CD4-positive, alpha-beta memory T cell (primary cell): ENCODE measurements around the gene KDELR1. TPM values are rescaled to one million over a fixed set of nuclear protein-coding genes. Genes with fewer than 3 reads are reported as not detected.

Source experiments
- CTCF ChIA-PET: fragments of 350-600 bp; sonication (Branson Sonifier 250); formaldehyde crosslinking; loops from one replicate; lab custom pipeline; 2021; ENCODE audit warnings: inconsistent platforms; ENCODE audit not compliant: partially characterized antibody; lab: Charles Lee
- POLR2A ChIA-PET: fragments of 350-600 bp; sonication (Branson Sonifier 250); formaldehyde crosslinking; loops from one replicate; lab custom pipeline; 2021; ENCODE audit not compliant: partially characterized antibody; lab: Charles Lee
- DNase-seq, 5 donors: peaks; one replicate each; pipeline versions ENCODE4 v3.0.0 to v3.0.0-alpha.2; 2020 to 2022; ENCODE audit warnings: mixed read lengths in 1 of 5
- H3K27ac ChIP-seq: one replicate; pipeline ENCODE4 v1.7.0; 2013; ENCODE audit warnings: low read depth, low read length
- H3K27me3 ChIP-seq: 2 replicates; pipeline ENCODE4 v1.7.0; 2013; ENCODE audit warnings: mild to moderate bottlenecking, low read length, moderate library complexity; ENCODE audit not compliant: insufficient read depth
- H3K36me3 ChIP-seq: 2 replicates; pipeline ENCODE4 v1.7.0; 2013; ENCODE audit warnings: mild to moderate bottlenecking, low read length, moderate library complexity; ENCODE audit not compliant: insufficient read depth
- H3K4me1 ChIP-seq: 2 replicates; pipeline ENCODE4 v1.7.0; 2013; ENCODE audit warnings: mild to moderate bottlenecking, low read length, moderate library complexity; ENCODE audit not compliant: insufficient read depth
- H3K4me3 ChIP-seq, 2 donors: one replicate each; pipeline ENCODE4 v1.7.0; 2013; ENCODE audit warnings: low read length in 2 of 2, mild to moderate bottlenecking in 1 of 2
- H3K9me3 ChIP-seq, 2 donors: one replicate each; pipeline ENCODE4 v1.7.0; 2013; ENCODE audit warnings: low read length in 2 of 2, control low read depth in 1 of 2; ENCODE audit not compliant: control insufficient read depth in 1 of 2
- H3K27ac Mint-ChIP-seq, 7 donors: one replicate each; pipeline ENCODE4 v1.8.0; 2020 to 2021; ENCODE audit warnings: mixed read lengths in 7 of 7, mild to moderate bottlenecking in 6 of 7, inconsistent platforms in 3 of 7, moderate library complexity in 3 of 7
- H3K27me3 Mint-ChIP-seq, 2 donors: one replicate each; pipeline ENCODE4 v1.8.0; 2020 to 2021; ENCODE audit warnings: mixed read lengths in 2 of 2
- H3K36me3 Mint-ChIP-seq, 2 donors: one replicate each; pipeline ENCODE4 v1.8.0; 2020 to 2021; ENCODE audit warnings: mixed read lengths in 2 of 2, inconsistent platforms in 1 of 2, mild to moderate bottlenecking in 1 of 2
- H3K4me1 Mint-ChIP-seq, 4 donors: one replicate each; pipeline ENCODE4 v1.8.0; 2020 to 2021; ENCODE audit warnings: mixed read lengths in 4 of 4, mild to moderate bottlenecking in 1 of 4
- H3K4me3 Mint-ChIP-seq, 8 donors: one replicate each; pipeline ENCODE4 v1.8.0; 2020 to 2021; ENCODE audit warnings: mixed read lengths in 8 of 8, mild to moderate bottlenecking in 7 of 8, moderate library complexity in 6 of 8, inconsistent platforms in 3 of 8
- H3K9me3 Mint-ChIP-seq, 8 donors: one replicate each; pipeline ENCODE4 v1.8.0; 2020 to 2021; ENCODE audit warnings: mixed read lengths in 8 of 8, mild to moderate bottlenecking in 5 of 8, inconsistent platforms in 3 of 8, moderate library complexity in 1 of 8
- intact Hi-C: fragments of 100-400 bp; cut with micrococcal nuclease; formaldehyde crosslinking; loops from one replicate; pipeline ENCODE4 v1.15.1; 2023
- polyA plus RNA-seq, 2 donors: library from polyadenylated mRNA; unstranded; fragments of 300-500 nt; fragmentation: Illumina TruSeq; gene quantifications; one replicate each; pipeline ENCODE4 v1.2.3, GENCODE V29; 2021
- total RNA-seq, 2 experiments: library from RNA; stranded (reverse); gene quantifications; one replicate each; pipeline ENCODE4 v1.2.3, GENCODE V29; 2021

KDELR1 gene
- total and polyA plus RNA-seq, 4 experiments from 2014 or later = 17.7 to 63.2 (median 43.8) TPM

- no peaks in the 10 kb centered on the region for H3K27me3 ChIP-seq
- H3K27ac Mint-ChIP-seq = no peak overlapping the region
- no peaks in the 10 kb centered on the region for H3K36me3 ChIP-seq
- H3K9me3 ChIP-seq = no peaks in the 10 kb centered on the region
- peaks cover 4 to 12% (median 8%) of the 10 kb centered on the region in 4 donors for H3K4me1 Mint-ChIP-seq
- H3K4me3 ChIP-seq = no peak overlapping the region
- intact Hi-C loops = no loop called here
- DNase-seq = no peak
- H3K27ac ChIP-seq = no peak overlapping the region
- ChIA-PET POLR2A (interaction anchor here (0.9 kb wide), 1 partner anchor 11 kb away, joined by 3 read pairs; no protein-coding TSS in a partner anchor), CTCF (interaction anchor here (1.2 kb wide), 1 partner anchor 15 kb away, joined by 8 read pairs; the partner anchor contains the start of gene KDELR1)
- H3K9me3 Mint-ChIP-seq = peaks cover 0 to 2% (median 0%) of the 10 kb centered on the region in 8 donors
- H3K27me3 Mint-ChIP-seq = peaks cover 4 to 7% of the 10 kb centered on the region in 2 donors
- H3K4me1 ChIP-seq = no peaks in the 10 kb centered on the region
- no peak overlapping the region for H3K4me3 Mint-ChIP-seq
- no peaks in the 10 kb centered on the region for H3K36me3 Mint-ChIP-seq
Observed at GRCh38 chr19:48405850-48406249, 14.5 kb upstream of the KDELR1 start.

GRCh38 chr19:48405010-48405659, 13.8 kb upstream of the KDELR1 start:
- peaks cover 0 to 2% (median 0%) of the 10 kb centered on the region in 8 donors for H3K9me3 Mint-ChIP-seq
- H3K4me1 Mint-ChIP-seq = peaks cover 4 to 17% (median 8%) of the 10 kb centered on the region in 4 donors
- Histone ChIP-seq H3K36me3 (no peaks in the 10 kb centered on the region), H3K4me1 (no peaks in the 10 kb centered on the region), H3K27me3 (no peaks in the 10 kb centered on the region), H3K27ac (no peak overlapping the region), H3K4me3 (no peak overlapping the region), H3K9me3 (no peaks in the 10 kb centered on the region)
- no peaks in the 10 kb centered on the region for H3K36me3 Mint-ChIP-seq
- intact Hi-C loops = no loop called here
- H3K4me3 Mint-ChIP-seq = no peak overlapping the region
- H3K27ac Mint-ChIP-seq = no peak overlapping the region
- ChIA-PET POLR2A (interaction anchor here (1.1 to 2.1 kb wide), 2 partner anchors 11 to 14 kb away, joined by 3 to 9 read pairs; partner anchors contain the start of genes GRIN2D and KDELR1), CTCF (interaction anchor here (1.2 kb wide), 1 partner anchor 14 kb away, joined by 8 read pairs; the partner anchor contains the start of gene KDELR1)
- peaks cover 4 to 7% of the 10 kb centered on the region in 2 donors for H3K27me3 Mint-ChIP-seq
- no peak for DNase-seq

GRCh38 chr19:48403606-48404005, 12.3 kb upstream of the KDELR1 start:
- intact Hi-C loops = no loop called here
- peaks cover 8 to 31% (median 16%) of the 10 kb centered on the region in 4 donors for H3K4me1 Mint-ChIP-seq

GRCh38 chr19:48401287-48401686, 9.9 kb upstream of the KDELR1 start:
- Mint-ChIP-seq H3K4me3 (peak overlapping the region in 1 of 8 donors; percentile 32), H3K27me3 (peaks cover 5 to 6% of the 10 kb centered on the region in 2 donors), H3K4me1 (peaks cover 18 to 42% (median 27%) of the 10 kb centered on the region in 4 donors), H3K27ac (peak overlapping the region in 5 of 7 donors; percentile 2 to 96 (median 38)), H3K36me3 (peaks cover 0 to 1% of the 10 kb centered on the region in 2 donors), H3K9me3 (peaks cover 0 to 2% (median 0%) of the 10 kb centered on the region in 8 donors)
- no peak for DNase-seq
- intact Hi-C loops = no loop called here
- Histone ChIP-seq H3K4me1 (peaks cover 18% of the 10 kb centered on the region), H3K27ac (no peak overlapping the region), H3K27me3 (peaks cover 4% of the 10 kb centered on the region), H3K4me3 (no peak overlapping the region), H3K9me3 (no peaks in the 10 kb centered on the region), H3K36me3 (no peaks in the 10 kb centered on the region)
- ChIA-PET CTCF (interaction anchor here (4.9 kb wide), 1 partner anchor 10 kb away, joined by 28 read pairs; the partner anchor contains the start of gene KDELR1), POLR2A (no interaction called here)

More at GRCh38 chr19:48403606-48404005, 12.3 kb upstream of the KDELR1 start:
- DNase-seq = peak; percentile 32 to 65 (median 47)
- no peaks in the 10 kb centered on the region for H3K27me3 ChIP-seq
- POLR2A ChIA-PET = interaction anchor here (1.0 to 2.1 kb wide), 3 partner anchors 11 to 40 kb away, joined by 3 to 11 read pairs (median 9); partner anchors contain the start of genes KDELR1, SYNGR4 and TMEM143
- CTCF ChIA-PET = interaction anchor here (0.6 to 4.9 kb wide), 3 partner anchors 10 to 12 kb away, joined by 3 to 28 read pairs (median 4); partner anchors contain the start of genes GRIN2D and KDELR1
- Mint-ChIP-seq H3K4me3 (no peak overlapping the region), H3K9me3 (peaks cover 0 to 2% (median 0%) of the 10 kb centered on the region in 8 donors), H3K27ac (peak overlapping the region in 2 of 7 donors; percentile 24 to 62), H3K27me3 (peaks cover 2 to 7% of the 10 kb centered on the region in 2 donors), H3K36me3 (peaks cover 0 to 1% of the 10 kb centered on the region in 2 donors)
- H3K9me3 ChIP-seq = no peaks in the 10 kb centered on the region
- no peaks in the 10 kb centered on the region for H3K36me3 ChIP-seq
- H3K4me3 ChIP-seq = no peak overlapping the region
- H3K27ac ChIP-seq = no peak overlapping the region
- H3K4me1 ChIP-seq = no peaks in the 10 kb centered on the region

- peaks cover 0 to 1% of the 10 kb centered on the region in 2 donors for H3K36me3 Mint-ChIP-seq
- Histone ChIP-seq H3K36me3 (no peaks in the 10 kb centered on the region), H3K4me1 (peaks cover 27% of the 10 kb centered on the region), H3K27me3 (peaks cover 15% of the 10 kb centered on the region), H3K4me3 (no peak overlapping the region), H3K27ac (no peak overlapping the region), H3K9me3 (no peaks in the 10 kb centered on the region)
- CTCF ChIA-PET = interaction anchor here (4.9 kb wide), 1 partner anchor 9 kb away, joined by 28 read pairs; the partner anchor contains the start of gene KDELR1
- peak in 4 of 5 donors; percentile 27 to 34 (median 32) for DNase-seq
- H3K9me3 Mint-ChIP-seq = no peaks in the 10 kb centered on the region
- peak overlapping the region in 3 of 8 donors; percentile 25 to 79 (median 38) for H3K4me3 Mint-ChIP-seq
- intact Hi-C loops = no loop called here
- peaks cover 20 to 48% (median 33%) of the 10 kb centered on the region in 4 donors for H3K4me1 Mint-ChIP-seq
- H3K27ac Mint-ChIP-seq = peak overlapping the region; percentile 73 to 89 (median 80)
- POLR2A ChIA-PET = interaction anchor here (0.7 to 1.0 kb wide), 2 partner anchors 8 to 114 kb away, joined by 3 to 4 read pairs; partner anchors contain the start of gene KDELR1
- peaks cover 9 to 11% of the 10 kb centered on the region in 2 donors for H3K27me3 Mint-ChIP-seq
Observed at GRCh38 chr19:48400018-48400742, 8.8 kb upstream of the KDELR1 start.

- Mint-ChIP-seq H3K4me3 (peak overlapping the region; percentile 58 to 89 (median 65)), H3K27ac (peak overlapping the region; percentile 62 to 92 (median 74)), H3K27me3 (peaks cover 9 to 18% of the 10 kb centered on the region in 2 donors), H3K4me1 (peaks cover 23 to 58% (median 44%) of the 10 kb centered on the region in 4 donors), H3K36me3 (peaks cover 0 to 1% of the 10 kb centered on the region in 2 donors), H3K9me3 (no peaks in the 10 kb centered on the region)
- H3K27ac ChIP-seq = peak overlapping the region; percentile 39
- H3K4me3 ChIP-seq = peak overlapping the region; percentile 55 to 79
- peaks cover 23% of the 10 kb centered on the region for H3K27me3 ChIP-seq
- H3K9me3 ChIP-seq = no peaks in the 10 kb centered on the region
- DNase-seq = peak; percentile 84 to 87 (median 87)
- CTCF ChIA-PET = no interaction called here
- intact Hi-C loops = loop anchor here (2.0 kb wide), 2 partner anchors 46 to 70 kb away; partner anchors contain the start of genes CYTH2 and GRWD1
- H3K4me1 ChIP-seq = peaks cover 41% of the 10 kb centered on the region
- POLR2A ChIA-PET = interaction anchor here (0.5 to 1.1 kb wide), 4 partner anchors 11 to 66 kb away, joined by 3 to 7 read pairs (median 4); partner anchors contain the start of genes SYNGR4 and TMEM143
- H3K36me3 ChIP-seq = no peaks in the 10 kb centered on the region
Observed at GRCh38 chr19:48398375-48399235, 7.3 kb upstream of the KDELR1 start.
